Transverse colon (tissue), 4 donors: Measurements from ENCODE around the gene RBM10. TPM values are rescaled to one million over a fixed set of nuclear protein-coding genes. Genes with fewer than 3 reads are reported as not detected.

Experiments used
- DNase-seq: peaks from one replicate; pipeline ENCODE4 v3.0.0-alpha.2; 2019
- H3K27ac ChIP-seq, 4 donors: fragments of 200-600 bp; sonication (generic); 2 replicates each; pipeline ENCODE4 v1.5.1; 2016 to 2018; ENCODE audit warnings: inconsistent platforms in 4 of 4
- H3K27me3 ChIP-seq: fragments of 200-600 bp; sonication (generic); 2 replicates; pipeline ENCODE4 v1.5.1; 2017; ENCODE audit warnings: inconsistent platforms
- H3K36me3 ChIP-seq, 4 donors: fragments of 200-600 bp; sonication (generic); 2 replicates each; pipeline ENCODE4 v1.5.1; 2017 to 2019; ENCODE audit warnings: inconsistent platforms in 4 of 4
- H3K4me1 ChIP-seq, 4 donors: fragments of 200-600 bp; sonication (generic); 2 replicates each; pipeline ENCODE4 v1.5.1; 2017 to 2020; ENCODE audit warnings: inconsistent platforms in 4 of 4
- H3K4me3 ChIP-seq, 4 donors: fragments of 200-600 bp; sonication (generic); 1 replicate in 1 of 4; 2 replicates in 3 of 4; pipeline versions ENCODE4 v1.5.1 to v1.6.1; 2017 to 2019; ENCODE audit warnings: inconsistent platforms in 4 of 4
- H3K9me3 ChIP-seq, 2 donors: fragments of 200-600 bp; sonication (generic); 2 replicates each; pipeline ENCODE4 v1.5.1; 2017 to 2019; ENCODE audit warnings: inconsistent platforms in 2 of 2
- EP300 ChIP-seq: sonication (generic); formaldehyde crosslinking; IDR thresholded peaks from one replicate; pipeline ENCODE4 v1.6.1; 2017; ENCODE audit warnings: antibody characterized with exemption, low read depth
- POLR2A ChIP-seq: fragments of 450-650 bp; IDR thresholded peaks from one replicate; pipeline ENCODE4 v1.6.1; 2016; ENCODE audit warnings: antibody characterized with exemption, mild to moderate bottlenecking, moderate library complexity
- POLR2AphosphoS5 ChIP-seq, 3 donors: sonication (generic); formaldehyde crosslinking; IDR thresholded peaks; one replicate each; pipeline ENCODE4 v1.6.1; 2016; ENCODE audit warnings: antibody characterized with exemption in 3 of 3
- WGBS, 2 donors: methylation state at CpG; one replicate each; pipeline ENCODE4 v1.1.5; 2018; ENCODE audit warnings: low coverage in 1 of 2; 5-methylcytosine and 5-hydroxymethylcytosine counted together
- in situ Hi-C, 4 donors: fragments of 200-750 bp; cut with MboI; loops; one replicate each; pipeline versions ENCODE4 v1.15.0 to v1.15.1; 2017; ENCODE audit warnings: low sequenced_read_pairs in 3 of 4, low pct_ligation_motif_present in 1 of 4, low pct_unique_long_range_greater_than_20kb in 1 of 4
- intact Hi-C: fragments of 100-400 bp; cut with DNase I; formaldehyde crosslinking; loops from one replicate; pipeline ENCODE4 v1.15.1; 2023; ENCODE audit warnings: low total_unique reads
- total RNA-seq, 4 donors: library from RNA; depleted of rRNA; stranded (reverse); fragments of >200 nt; gene quantifications; one replicate each; pipeline ENCODE4 v1.1.0, GENCODE V29; 2016
- TF ChIP-seq, protein P1 (sequence below), 5 experiments: fragments of 200-600 bp in 3 of 5; fragments of 450-650 bp in 2 of 5; sonication (generic) in 3 of 5; IDR thresholded peaks; 1 replicate in 2 of 5; 2 replicates in 3 of 5; pipeline ENCODE4 v1.5.1; 2016 to 2017; ENCODE audit warnings: antibody characterized with exemption in 5 of 5, inconsistent platforms in 3 of 5, mild to moderate bottlenecking in 2 of 5, moderate library complexity in 1 of 5

RBM10 gene
- total RNA-seq, 4 donors from 2014 or later = 28.6 to 70.8 (median 31.5) TPM

- no peak for DNase-seq
- Histone ChIP-seq H3K4me1 (peaks cover 7 to 33% (median 20%) of the 10 kb centered on the region in 4 donors), H3K27me3 (no peaks in the 10 kb centered on the region), H3K27ac (peak overlapping the region; percentile 88 to 100 (median 98)), H3K36me3 (peaks cover 0 to 19% (median 5%) of the 10 kb centered on the region in 4 donors), H3K9me3 (no peaks in the 10 kb centered on the region), H3K4me3 (no peak overlapping the region)
- no peak for TF ChIP-seq POLR2AphosphoS5 (IDR thresholded peaks at IDR 0.05)
- intact Hi-C loops = no loop called here
- 89% methylated on average over 8 of the region's 8 CpGs; no CpG with 5 or more reads in 1 of the 2 donors for WGBS, 2 donors
- in situ Hi-C loops = loop anchor here in 1 of 4 donors (25.0 kb wide), 1 partner anchor 321 kb away; no protein-coding TSS in a partner anchor
These were observed 71.4 kb downstream of the RBM10 start for GRCh38 chrX:47216393-47216925.

GRCh38 chrX:47217121-47217851, 72.3 kb downstream of the RBM10 start:
- peak overlapping the region in 3 of 4 donors; percentile 10 to 36 (median 12) for H3K4me3 ChIP-seq
- intact Hi-C loops (no loop called here), in situ Hi-C loops (loop anchor here in 1 of 4 donors (25.0 kb wide), 1 partner anchor 320 kb away; no protein-coding TSS in a partner anchor)
- no peaks in the 10 kb centered on the region for H3K27me3 ChIP-seq
- peaks cover 0 to 19% (median 5%) of the 10 kb centered on the region in 4 donors for H3K36me3 ChIP-seq
- H3K4me1 ChIP-seq = peaks cover 7 to 33% (median 20%) of the 10 kb centered on the region in 4 donors
- peak overlapping the region; percentile 88 to 100 (median 98) for H3K27ac ChIP-seq
- WGBS, 2 donors = 21% methylated on average over 22 of the region's 22 CpGs; no CpG with 5 or more reads in 1 of the 2 donors
- TF ChIP-seq POLR2A = peak; percentile 7
- TF ChIP-seq EP300 = no peak
- peak in 2 of 3 donors; percentile 18 to 26 for TF ChIP-seq POLR2AphosphoS5 (IDR thresholded peaks at IDR 0.05)
- no peak for DNase-seq
- H3K9me3 ChIP-seq = no peaks in the 10 kb centered on the region

GRCh38 chrX:47217852-47218279, 72.8 kb downstream of the RBM10 start:
- Histone ChIP-seq H3K9me3 (no peaks in the 10 kb centered on the region), H3K36me3 (peaks cover 0 to 15% (median 4%) of the 10 kb centered on the region in 4 donors), H3K27ac (peak overlapping the region; percentile 96 to 100 (median 99)), H3K27me3 (no peaks in the 10 kb centered on the region), H3K4me3 (peak overlapping the region; percentile 83 to 99 (median 94)), H3K4me1 (peaks cover 7 to 33% (median 20%) of the 10 kb centered on the region in 4 donors)
- TF ChIP-seq, protein P1, sequence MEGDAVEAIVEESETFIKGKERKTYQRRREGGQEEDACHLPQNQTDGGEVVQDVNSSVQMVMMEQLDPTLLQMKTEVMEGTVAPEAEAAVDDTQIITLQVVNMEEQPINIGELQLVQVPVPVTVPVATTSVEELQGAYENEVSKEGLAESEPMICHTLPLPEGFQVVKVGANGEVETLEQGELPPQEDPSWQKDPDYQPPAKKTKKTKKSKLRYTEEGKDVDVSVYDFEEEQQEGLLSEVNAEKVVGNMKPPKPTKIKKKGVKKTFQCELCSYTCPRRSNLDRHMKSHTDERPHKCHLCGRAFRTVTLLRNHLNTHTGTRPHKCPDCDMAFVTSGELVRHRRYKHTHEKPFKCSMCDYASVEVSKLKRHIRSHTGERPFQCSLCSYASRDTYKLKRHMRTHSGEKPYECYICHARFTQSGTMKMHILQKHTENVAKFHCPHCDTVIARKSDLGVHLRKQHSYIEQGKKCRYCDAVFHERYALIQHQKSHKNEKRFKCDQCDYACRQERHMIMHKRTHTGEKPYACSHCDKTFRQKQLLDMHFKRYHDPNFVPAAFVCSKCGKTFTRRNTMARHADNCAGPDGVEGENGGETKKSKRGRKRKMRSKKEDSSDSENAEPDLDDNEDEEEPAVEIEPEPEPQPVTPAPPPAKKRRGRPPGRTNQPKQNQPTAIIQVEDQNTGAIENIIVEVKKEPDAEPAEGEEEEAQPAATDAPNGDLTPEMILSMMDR (IDR thresholded peaks at IDR 0.05) = no peak
- TF ChIP-seq POLR2A = no peak
- TF ChIP-seq EP300 = no peak
- TF ChIP-seq POLR2AphosphoS5 (IDR thresholded peaks at IDR 0.05) = peak in 2 of 3 donors; percentile 11 to 23
- WGBS, 2 donors = 13% methylated on average over 31 of the region's 31 CpGs; no CpG with 5 or more reads in 1 of the 2 donors
- peak; percentile 99 for DNase-seq
- in situ Hi-C loops (loop anchor here in 1 of 4 donors (25.0 kb wide), 1 partner anchor 319 kb away; no protein-coding TSS in a partner anchor), intact Hi-C loops (no loop called here)

DNA sequence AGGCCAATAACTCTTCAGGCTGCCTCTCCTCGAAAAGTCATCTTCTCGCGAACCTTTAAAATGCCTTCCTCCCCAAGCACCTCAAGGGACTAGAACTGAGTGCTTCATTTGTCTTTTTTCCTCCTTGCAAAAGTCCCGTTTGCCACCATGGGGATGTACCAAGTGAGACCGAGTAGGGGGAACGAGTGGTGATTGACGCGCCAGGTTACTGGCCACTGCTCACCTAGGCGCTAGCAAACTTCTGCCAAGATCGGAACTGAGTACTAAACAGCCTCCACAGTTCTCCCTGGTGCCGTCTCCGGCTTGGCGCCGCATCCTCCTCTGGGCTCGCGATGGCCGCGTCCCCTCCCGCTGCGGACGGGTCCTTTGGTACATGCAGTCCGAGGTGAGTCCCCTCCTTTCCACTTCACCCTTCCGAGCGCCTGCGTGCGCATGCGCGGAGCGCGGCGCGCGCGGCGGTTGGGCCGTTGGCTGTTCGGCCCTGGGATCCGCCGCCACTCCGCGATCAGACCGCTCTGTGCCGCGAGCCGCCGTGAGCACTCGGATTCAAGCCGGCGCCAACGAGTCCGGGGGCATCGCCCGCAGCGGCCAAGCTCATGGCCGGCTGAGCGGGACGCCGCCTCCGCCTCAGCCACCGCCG, 73.4 kb downstream of the RBM10 start, which contains the start of gene CDK16:
TSS of gene CDK16 (plus strand) at position 402 of the 640 bp plus-strand sequence. CDS start 4,877 bp downstream, outside the sequence.
- intact Hi-C loops (no loop called here), in situ Hi-C loops (loop anchor here in 1 of 4 donors (25.0 kb wide), 1 partner anchor 319 kb away; no protein-coding TSS in a partner anchor)
- Histone ChIP-seq H3K4me1 (peaks cover 7 to 33% (median 20%) of the 10 kb centered on the region in 4 donors), H3K4me3 (peak within 1 kb of the TSS; percentile 83 to 99 (median 94)), H3K9me3 (no peaks in the 10 kb centered on the region), H3K27me3 (no peaks in the 10 kb centered on the region), H3K27ac (peak within 1 kb of the TSS; percentile 96 to 100 (median 99)), H3K36me3 (peaks cover 0 to 10% (median 1%) of the 10 kb centered on the region in 4 donors)
- peak; percentile 86 for DNase-seq
- 12% methylated on average over 60 of the region's 61 CpGs; no CpG with 5 or more reads in 1 of the 2 donors for WGBS, 2 donors
- peak; percentile 94 to 95 (median 94) for TF ChIP-seq POLR2AphosphoS5 (IDR thresholded peaks at IDR 0.05)
- TF ChIP-seq, protein P1 (IDR thresholded peaks at IDR 0.05) = peak in 1 of 5 experiments; percentile 28
- no peak for TF ChIP-seq EP300
- TF ChIP-seq POLR2A = peak; percentile 86
